ENCODE results near the gene GABRG3.

The GABRG3 gene

GRCh38 chr15:27500206-27500605, 529.2 kb downstream of the GABRG3 start:
- no peak overlapping the region for H3K4me3 ChIP-seq (ENCODE audit: insufficient read depth, low read depth, low read length, poor library complexity, severe bottlenecking)
- no peak overlapping the region for H3K27ac ChIP-seq (ENCODE audit: insufficient read depth, low read length, poor library complexity, severe bottlenecking)
- peaks cover 3% of the 10 kb centered on the region for H3K9me3 ChIP-seq (ENCODE audit: control insufficient read depth, low read length)
- no peak for DNase-seq
- no peaks in the 10 kb centered on the region for H3K36me3 ChIP-seq (ENCODE audit: control insufficient read depth, insufficient read depth, low read length)
- no peaks in the 10 kb centered on the region for H3K27me3 ChIP-seq (replicated peaks; ENCODE audit: control insufficient read depth, insufficient read depth, low read length, poor library complexity, severe bottlenecking)
- H3K4me1 ChIP-seq (ENCODE audit: control insufficient read depth, insufficient read depth, low read length, poor library complexity, severe bottlenecking), result no peaks in the 10 kb centered on the region

- Histone ChIP-seq H3K36me3 (ENCODE audit: control insufficient read depth, insufficient read depth, low read length) (no peaks in the 10 kb centered on the region), H3K27ac (ENCODE audit: insufficient read depth, low read length, poor library complexity, severe bottlenecking) (no peak overlapping the region), H3K4me3 (ENCODE audit: insufficient read depth, low read depth, low read length, poor library complexity, severe bottlenecking) (no peak overlapping the region), H3K9me3 (ENCODE audit: control insufficient read depth, low read length) (peaks cover 3% of the 10 kb centered on the region), H3K27me3 (replicated peaks; ENCODE audit: control insufficient read depth, insufficient read depth, low read length, poor library complexity, severe bottlenecking) (no peaks in the 10 kb centered on the region), H3K4me1 (ENCODE audit: control insufficient read depth, insufficient read depth, low read length, poor library complexity, severe bottlenecking) (no peaks in the 10 kb centered on the region)
- no peak for DNase-seq
Observed at GRCh38 chr15:27506752-27507151, 535.8 kb downstream of the GABRG3 start.

GRCh38 chr15:27509014-27509413, 538.0 kb downstream of the GABRG3 start:
- Histone ChIP-seq H3K4me1 (ENCODE audit: control insufficient read depth, insufficient read depth, low read length, poor library complexity, severe bottlenecking) (no peaks in the 10 kb centered on the region), H3K27ac (ENCODE audit: insufficient read depth, low read length, poor library complexity, severe bottlenecking) (no peak overlapping the region), H3K36me3 (ENCODE audit: control insufficient read depth, insufficient read depth, low read length) (no peaks in the 10 kb centered on the region), H3K27me3 (replicated peaks; ENCODE audit: control insufficient read depth, insufficient read depth, low read length, poor library complexity, severe bottlenecking) (no peaks in the 10 kb centered on the region), H3K9me3 (ENCODE audit: control insufficient read depth, low read length) (no peaks in the 10 kb centered on the region), H3K4me3 (ENCODE audit: insufficient read depth, low read depth, low read length, poor library complexity, severe bottlenecking) (no peak overlapping the region)
- no peak for DNase-seq

GRCh38 chr15:27512281-27513001, 541.5 kb downstream of the GABRG3 start:
- Histone ChIP-seq H3K27me3 (replicated peaks; ENCODE audit: control insufficient read depth, insufficient read depth, low read length, poor library complexity, severe bottlenecking) (no peaks in the 10 kb centered on the region), H3K36me3 (ENCODE audit: control insufficient read depth, insufficient read depth, low read length) (no peaks in the 10 kb centered on the region), H3K9me3 (ENCODE audit: control insufficient read depth, low read length) (no peaks in the 10 kb centered on the region), H3K4me3 (ENCODE audit: insufficient read depth, low read depth, low read length, poor library complexity, severe bottlenecking) (no peak overlapping the region), H3K27ac (ENCODE audit: insufficient read depth, low read length, poor library complexity, severe bottlenecking) (no peak overlapping the region), H3K4me1 (ENCODE audit: control insufficient read depth, insufficient read depth, low read length, poor library complexity, severe bottlenecking) (no peaks in the 10 kb centered on the region)
- no peak for DNase-seq

GRCh38 chr15:27514526-27514925, 543.5 kb downstream of the GABRG3 start:
- H3K9me3 ChIP-seq (ENCODE audit: control insufficient read depth, low read length), result no peaks in the 10 kb centered on the region
- no peak for DNase-seq
- no peak overlapping the region for H3K27ac ChIP-seq (ENCODE audit: insufficient read depth, low read length, poor library complexity, severe bottlenecking)
- H3K27me3 ChIP-seq (replicated peaks; ENCODE audit: control insufficient read depth, insufficient read depth, low read length, poor library complexity, severe bottlenecking), result no peaks in the 10 kb centered on the region
- H3K4me1 ChIP-seq (ENCODE audit: control insufficient read depth, insufficient read depth, low read length, poor library complexity, severe bottlenecking), result no peaks in the 10 kb centered on the region
- no peaks in the 10 kb centered on the region for H3K36me3 ChIP-seq (ENCODE audit: control insufficient read depth, insufficient read depth, low read length)
- H3K4me3 ChIP-seq (ENCODE audit: insufficient read depth, low read depth, low read length, poor library complexity, severe bottlenecking), result no peak overlapping the region

- H3K27ac ChIP-seq (ENCODE audit: insufficient read depth, low read length, poor library complexity, severe bottlenecking), result no peak overlapping the region
- no peaks in the 10 kb centered on the region for H3K27me3 ChIP-seq (replicated peaks; ENCODE audit: control insufficient read depth, insufficient read depth, low read length, poor library complexity, severe bottlenecking)
- H3K4me1 ChIP-seq (ENCODE audit: control insufficient read depth, insufficient read depth, low read length, poor library complexity, severe bottlenecking), result no peaks in the 10 kb centered on the region
- DNase-seq, result no peak
- H3K9me3 ChIP-seq (ENCODE audit: control insufficient read depth, low read length), result no peaks in the 10 kb centered on the region
- no peaks in the 10 kb centered on the region for H3K36me3 ChIP-seq (ENCODE audit: control insufficient read depth, insufficient read depth, low read length)
- H3K4me3 ChIP-seq (ENCODE audit: insufficient read depth, low read depth, low read length, poor library complexity, severe bottlenecking), result no peak overlapping the region
Observed at GRCh38 chr15:27527490-27528067, 556.6 kb downstream of the GABRG3 start.

GRCh38 chr15:27529399-27529798, 558.4 kb downstream of the GABRG3 start:
- Histone ChIP-seq H3K27me3 (replicated peaks; ENCODE audit: control insufficient read depth, insufficient read depth, low read length, poor library complexity, severe bottlenecking) (no peaks in the 10 kb centered on the region), H3K36me3 (ENCODE audit: control insufficient read depth, insufficient read depth, low read length) (no peaks in the 10 kb centered on the region), H3K9me3 (ENCODE audit: control insufficient read depth, low read length) (no peaks in the 10 kb centered on the region), H3K27ac (ENCODE audit: insufficient read depth, low read length, poor library complexity, severe bottlenecking) (no peak overlapping the region), H3K4me3 (ENCODE audit: insufficient read depth, low read depth, low read length, poor library complexity, severe bottlenecking) (no peak overlapping the region), H3K4me1 (ENCODE audit: control insufficient read depth, insufficient read depth, low read length, poor library complexity, severe bottlenecking) (no peaks in the 10 kb centered on the region)
- no peak for DNase-seq

GRCh38 chr15:27530994-27531393, 560.0 kb downstream of the GABRG3 start:
- Histone ChIP-seq H3K27me3 (replicated peaks; ENCODE audit: control insufficient read depth, insufficient read depth, low read length, poor library complexity, severe bottlenecking) (no peaks in the 10 kb centered on the region), H3K4me3 (ENCODE audit: insufficient read depth, low read depth, low read length, poor library complexity, severe bottlenecking) (no peak overlapping the region), H3K36me3 (ENCODE audit: control insufficient read depth, insufficient read depth, low read length) (no peaks in the 10 kb centered on the region), H3K4me1 (ENCODE audit: control insufficient read depth, insufficient read depth, low read length, poor library complexity, severe bottlenecking) (no peaks in the 10 kb centered on the region), H3K27ac (ENCODE audit: insufficient read depth, low read length, poor library complexity, severe bottlenecking) (no peak overlapping the region), H3K9me3 (ENCODE audit: control insufficient read depth, low read length) (no peaks in the 10 kb centered on the region)
- no peak for DNase-seq

GRCh38 chr15:27532358-27532757, 561.4 kb downstream of the GABRG3 start:
- H3K27me3 ChIP-seq (replicated peaks; ENCODE audit: control insufficient read depth, insufficient read depth, low read length, poor library complexity, severe bottlenecking), result no peaks in the 10 kb centered on the region
- H3K36me3 ChIP-seq (ENCODE audit: control insufficient read depth, insufficient read depth, low read length), result no peaks in the 10 kb centered on the region
- H3K27ac ChIP-seq (ENCODE audit: insufficient read depth, low read length, poor library complexity, severe bottlenecking), result no peak overlapping the region
- DNase-seq, result no peak
- H3K9me3 ChIP-seq (ENCODE audit: control insufficient read depth, low read length), result no peaks in the 10 kb centered on the region
- no peak overlapping the region for H3K4me3 ChIP-seq (ENCODE audit: insufficient read depth, low read depth, low read length, poor library complexity, severe bottlenecking)
- no peaks in the 10 kb centered on the region for H3K4me1 ChIP-seq (ENCODE audit: control insufficient read depth, insufficient read depth, low read length, poor library complexity, severe bottlenecking)

GRCh38 chr15:27535445-27536129, 564.6 kb downstream of the GABRG3 start:
- Histone ChIP-seq H3K9me3 (ENCODE audit: control insufficient read depth, low read length) (no peaks in the 10 kb centered on the region), H3K4me3 (ENCODE audit: insufficient read depth, low read depth, low read length, poor library complexity, severe bottlenecking) (no peak overlapping the region), H3K36me3 (ENCODE audit: control insufficient read depth, insufficient read depth, low read length) (no peaks in the 10 kb centered on the region), H3K4me1 (ENCODE audit: control insufficient read depth, insufficient read depth, low read length, poor library complexity, severe bottlenecking) (no peaks in the 10 kb centered on the region), H3K27ac (ENCODE audit: insufficient read depth, low read length, poor library complexity, severe bottlenecking) (no peak overlapping the region), H3K27me3 (replicated peaks; ENCODE audit: control insufficient read depth, insufficient read depth, low read length, poor library complexity, severe bottlenecking) (no peaks in the 10 kb centered on the region)
- no peak for DNase-seq
